Measurements from ENCODE around the gene MLKL. TPM values are rescaled to one million over a fixed set of nuclear protein-coding genes. Genes with fewer than 3 reads are reported as not detected.

Gene MLKL
- total and polyA plus RNA-seq, 2 of the 13 experiments (the other 11 are each of a cell fraction or from before 2014, with no cell fraction given), result 6.4 to 10.7 TPM

GRCh38 chr16:74700438-74701225 lies at the start of gene MLKL (continued):
- TF ChIP-seq ZNF205 (CRISPR knock-in tag; IDR thresholded peaks at IDR 0.05) (peak; percentile 80; the same call in 1 of the 2 replicates), ZNF710 (CRISPR knock-in tag; IDR thresholded peaks at IDR 0.05; ENCODE audit: borderline replicate concordance) (peak; percentile 90), CREBL2 (CRISPR knock-in tag; IDR thresholded peaks at IDR 0.05; ENCODE audit: borderline replicate concordance) (peak; percentile 69; the same call in 1 of the 2 replicates), ZFP82 (CRISPR knock-in tag; IDR thresholded peaks at IDR 0.05; ENCODE audit: borderline replicate concordance) (no peak; the same call in 1 of the 2 replicates), ZNF550 (CRISPR knock-in tag; IDR thresholded peaks at IDR 0.05; ENCODE audit: borderline replicate concordance) (peak; percentile 96), TARDBP (CRISPR knock-in tag; IDR thresholded peaks at IDR 0.05) (peak; percentile 48; the same call in 1 of the 2 replicates), CBFB (CRISPR knock-in tag; IDR thresholded peaks at IDR 0.05) (0 out of 2 replicates have a peak, but pooled peaks have one; percentile 12), SIN3B (IDR thresholded peaks at IDR 0.05; ENCODE audit: low read length) (no peak), EZH2 (conservative IDR thresholded peaks at IDR 0.05; ENCODE audit: low read depth, low read length) (no peak), MTA3 (CRISPR knock-in tag; IDR thresholded peaks at IDR 0.05) (no peak), ZFP41 (CRISPR knock-in tag; IDR thresholded peaks at IDR 0.05; ENCODE audit: borderline replicate concordance) (peak; percentile 72; the same call in 1 of the 2 replicates), ZFP90 (CRISPR knock-in tag; IDR thresholded peaks at IDR 0.05; ENCODE audit: borderline replicate concordance) (no peak), NR1H2 (CRISPR knock-in tag; IDR thresholded peaks at IDR 0.05; ENCODE audit: borderline replicate concordance, low read depth) (no peak), ZNF3 (CRISPR knock-in tag; IDR thresholded peaks at IDR 0.05) (no peak), BCL6 (CRISPR knock-in tag; IDR thresholded peaks at IDR 0.05) (peak; percentile 90), TRAFD1 (CRISPR knock-in tag; IDR thresholded peaks at IDR 0.05; ENCODE audit: borderline replicate concordance) (no peak), SNRNP70 (IDR thresholded peaks at IDR 0.05; ENCODE audit: low read depth, low read length) (no peak), ZSCAN21 (CRISPR knock-in tag; IDR thresholded peaks at IDR 0.05; ENCODE audit: borderline replicate concordance) (peak; percentile 88), TOE1 (CRISPR knock-in tag; IDR thresholded peaks at IDR 0.05) (0 out of 2 replicates have a peak, but pooled peaks have one; percentile 59)
- TF ChIP-seq, protein P1, sequence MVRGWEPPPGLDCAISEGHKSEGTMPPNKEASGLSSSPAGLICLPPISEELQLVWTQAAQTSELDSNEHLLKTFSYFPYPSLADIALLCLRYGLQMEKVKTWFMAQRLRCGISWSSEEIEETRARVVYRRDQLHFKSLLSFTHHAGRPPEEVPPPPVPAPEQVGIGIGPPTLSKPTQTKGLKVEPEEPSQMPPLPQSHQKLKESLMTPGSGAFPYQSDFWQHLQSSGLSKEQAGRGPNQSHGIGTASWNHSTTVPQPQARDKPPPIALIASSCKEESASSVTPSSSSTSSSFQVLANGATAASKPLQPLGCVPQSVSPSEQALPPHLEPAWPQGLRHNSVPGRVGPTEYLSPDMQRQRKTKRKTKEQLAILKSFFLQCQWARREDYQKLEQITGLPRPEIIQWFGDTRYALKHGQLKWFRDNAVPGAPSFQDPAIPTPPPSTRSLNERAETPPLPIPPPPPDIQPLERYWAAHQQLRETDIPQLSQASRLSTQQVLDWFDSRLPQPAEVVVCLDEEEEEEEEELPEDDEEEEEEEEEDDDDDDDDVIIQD (CRISPR knock-in tag; IDR thresholded peaks at IDR 0.05; ENCODE audit: low read depth), result no peak
- TF ChIP-seq, protein P2, sequence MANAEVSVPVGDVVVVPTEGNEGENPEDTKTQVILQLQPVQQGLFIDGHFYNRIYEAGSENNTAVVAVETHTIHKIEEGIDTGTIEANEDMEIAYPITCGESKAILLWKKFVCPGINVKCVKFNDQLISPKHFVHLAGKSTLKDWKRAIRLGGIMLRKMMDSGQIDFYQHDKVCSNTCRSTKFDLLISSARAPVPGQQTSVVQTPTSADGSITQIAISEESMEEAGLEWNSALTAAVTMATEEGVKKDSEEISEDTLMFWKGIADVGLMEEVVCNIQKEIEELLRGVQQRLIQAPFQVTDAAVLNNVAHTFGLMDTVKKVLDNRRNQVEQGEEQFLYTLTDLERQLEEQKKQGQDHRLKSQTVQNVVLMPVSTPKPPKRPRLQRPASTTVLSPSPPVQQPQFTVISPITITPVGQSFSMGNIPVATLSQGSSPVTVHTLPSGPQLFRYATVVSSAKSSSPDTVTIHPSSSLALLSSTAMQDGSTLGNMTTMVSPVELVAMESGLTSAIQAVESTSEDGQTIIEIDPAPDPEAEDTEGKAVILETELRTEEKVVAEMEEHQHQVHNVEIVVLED (CRISPR knock-in tag; IDR thresholded peaks at IDR 0.05; ENCODE audit: borderline replicate concordance), result peak; percentile 59

All from HepG2 (cell line).